ENCODE data around the gene MORF4L1. TPM values are rescaled to one million over a fixed set of nuclear protein-coding genes. Genes with fewer than 3 reads are reported as not detected.
A peak's percentile ranks its signal among the peaks of the same experiment; 100 is the strongest.

The MORF4L1 gene
- total RNA-seq, 4 donors from 2014 or later = 302 to 390 (median 316) TPM

- DNase-seq (ENCODE audit: low spot score) (no peak), ATAC-seq (ENCODE audit: low FRiP score) (no peak)
- TF ChIP-seq, protein P1, sequence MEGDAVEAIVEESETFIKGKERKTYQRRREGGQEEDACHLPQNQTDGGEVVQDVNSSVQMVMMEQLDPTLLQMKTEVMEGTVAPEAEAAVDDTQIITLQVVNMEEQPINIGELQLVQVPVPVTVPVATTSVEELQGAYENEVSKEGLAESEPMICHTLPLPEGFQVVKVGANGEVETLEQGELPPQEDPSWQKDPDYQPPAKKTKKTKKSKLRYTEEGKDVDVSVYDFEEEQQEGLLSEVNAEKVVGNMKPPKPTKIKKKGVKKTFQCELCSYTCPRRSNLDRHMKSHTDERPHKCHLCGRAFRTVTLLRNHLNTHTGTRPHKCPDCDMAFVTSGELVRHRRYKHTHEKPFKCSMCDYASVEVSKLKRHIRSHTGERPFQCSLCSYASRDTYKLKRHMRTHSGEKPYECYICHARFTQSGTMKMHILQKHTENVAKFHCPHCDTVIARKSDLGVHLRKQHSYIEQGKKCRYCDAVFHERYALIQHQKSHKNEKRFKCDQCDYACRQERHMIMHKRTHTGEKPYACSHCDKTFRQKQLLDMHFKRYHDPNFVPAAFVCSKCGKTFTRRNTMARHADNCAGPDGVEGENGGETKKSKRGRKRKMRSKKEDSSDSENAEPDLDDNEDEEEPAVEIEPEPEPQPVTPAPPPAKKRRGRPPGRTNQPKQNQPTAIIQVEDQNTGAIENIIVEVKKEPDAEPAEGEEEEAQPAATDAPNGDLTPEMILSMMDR (IDR thresholded peaks at IDR 0.05) = no peak
Observed at GRCh38 chr15:78878356-78878755, 5.7 kb downstream of the MORF4L1 start.

DNA sequence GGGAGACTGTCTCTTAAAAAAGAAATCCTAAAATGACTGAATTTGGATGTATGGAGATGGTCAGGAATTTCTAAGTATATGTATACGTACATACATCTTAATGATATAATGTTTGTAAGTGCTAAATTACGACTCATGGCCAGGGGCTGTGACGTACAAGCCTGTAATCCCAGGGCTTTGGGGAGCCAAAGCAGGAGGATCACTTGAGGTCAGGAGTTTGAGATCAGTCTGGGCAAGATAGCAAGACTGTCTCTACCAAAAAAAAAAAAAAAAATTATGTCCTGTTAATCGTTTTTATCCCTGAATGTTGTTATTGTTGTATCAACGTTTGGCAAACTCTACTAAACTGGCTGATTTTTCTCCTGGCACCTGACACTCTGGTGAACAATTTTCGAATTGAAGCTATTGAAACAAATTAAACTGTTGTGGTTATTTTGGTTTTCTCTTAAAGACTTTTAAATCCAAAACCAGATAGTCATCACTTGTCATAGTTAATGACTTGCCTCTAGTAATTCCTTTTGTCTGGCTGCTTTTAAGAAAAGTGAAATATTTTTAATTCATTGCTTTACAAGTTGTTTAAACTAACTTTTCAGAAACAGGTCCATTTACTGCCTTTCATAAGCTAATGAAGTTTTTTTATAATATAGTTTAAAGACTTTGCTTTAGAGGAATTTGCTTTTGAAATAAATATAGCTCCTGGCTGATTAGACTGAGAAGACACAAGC lies 7.0 kb downstream of the MORF4L1 start:
- ATAC-seq (ENCODE audit: low FRiP score) (no peak), DNase-seq (ENCODE audit: low spot score) (no peak)
- TF ChIP-seq, protein P1 (IDR thresholded peaks at IDR 0.05) = no peak

DNA sequence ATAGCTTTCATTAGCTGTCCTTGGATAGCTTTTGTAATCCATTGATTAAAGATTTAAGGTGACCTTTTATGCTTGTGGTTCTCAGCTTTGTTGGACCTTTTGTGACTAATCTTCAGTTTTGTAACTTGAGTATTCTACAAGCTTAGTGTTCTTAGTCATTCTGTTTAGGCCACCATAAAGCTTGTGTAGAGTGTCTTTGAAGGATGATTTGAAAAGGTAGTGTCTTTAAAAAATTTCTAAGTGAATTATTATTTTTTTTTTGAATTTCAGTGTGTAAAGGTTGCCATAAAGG lies 7.5 kb downstream of the MORF4L1 start:
- TF ChIP-seq, protein P1 (IDR thresholded peaks at IDR 0.05) = no peak
- ATAC-seq (ENCODE audit: low FRiP score) (peak; percentile 62), DNase-seq (ENCODE audit: low spot score) (no peak)

DNA sequence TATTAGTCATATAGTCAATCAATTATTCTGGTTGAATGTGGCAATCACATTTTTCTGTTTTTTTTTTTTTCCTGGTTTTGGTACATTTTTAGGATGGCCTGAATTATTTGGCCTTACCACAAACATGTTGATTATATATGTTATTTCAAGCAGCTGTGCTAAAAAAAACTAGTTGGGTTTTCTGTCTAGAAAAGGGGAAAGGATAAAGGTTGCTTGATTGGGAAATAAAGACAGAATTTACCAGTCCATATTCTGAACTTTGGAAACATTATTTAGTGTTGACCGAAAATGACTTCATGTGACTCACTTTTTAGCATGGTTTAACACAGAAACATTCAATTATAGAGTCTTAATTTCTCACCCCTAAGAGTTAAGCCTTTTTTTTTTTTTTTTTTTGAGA lies 8.1 kb downstream of the MORF4L1 start:
- TF ChIP-seq, protein P1 (IDR thresholded peaks at IDR 0.05) = no peak
- ATAC-seq (ENCODE audit: low FRiP score) = no peak
- no peak for DNase-seq (ENCODE audit: low spot score)

DNA sequence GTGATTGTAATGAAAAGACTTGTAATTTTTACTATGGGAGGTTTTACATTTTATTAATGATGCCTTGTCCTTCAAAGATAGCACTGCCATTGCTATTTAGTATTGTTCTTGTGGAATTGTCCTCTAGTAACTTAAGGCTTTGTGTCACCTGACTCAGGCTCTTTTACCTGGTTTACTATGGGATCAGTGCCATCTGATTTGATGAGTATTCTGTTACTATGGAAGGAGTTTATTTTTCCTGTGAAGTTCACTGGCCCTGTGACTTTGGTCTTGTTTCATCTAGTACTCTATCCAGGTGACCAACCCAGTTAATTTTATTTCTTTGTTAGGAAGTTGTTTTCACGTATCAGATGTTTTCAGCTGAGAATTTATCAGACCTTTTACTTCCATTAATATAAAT lies 9.0 kb downstream of the MORF4L1 start:
- TF ChIP-seq, protein P1 (IDR thresholded peaks at IDR 0.05) = no peak
- DNase-seq (ENCODE audit: low spot score) (no peak), ATAC-seq (ENCODE audit: low FRiP score) (no peak)

GRCh38 chr15:78889000-78889399 lies 16.3 kb downstream of the MORF4L1 start:
- no peak for ATAC-seq (ENCODE audit: low FRiP score)
- no peak for DNase-seq (ENCODE audit: low spot score)

DNA sequence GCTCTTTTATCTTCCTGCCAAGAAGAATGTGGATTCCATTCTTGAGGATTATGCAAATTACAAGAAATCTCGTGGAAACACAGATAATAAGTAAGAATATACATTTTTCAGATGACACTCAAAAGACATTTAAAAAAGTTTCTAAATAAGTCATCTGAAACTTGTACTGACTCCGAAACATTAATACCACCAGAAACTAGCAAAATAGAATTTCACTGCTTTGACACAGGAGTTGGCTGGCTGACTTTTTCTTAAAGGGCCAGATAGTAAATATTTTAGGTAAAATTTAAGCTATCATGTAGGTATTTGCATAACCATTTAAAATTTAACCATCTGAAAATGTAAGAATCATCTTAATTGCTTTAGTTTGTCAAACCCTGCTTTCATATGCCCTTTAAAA lies 20.8 kb downstream of the MORF4L1 start:
- TF ChIP-seq, protein P1 (IDR thresholded peaks at IDR 0.05) = no peak
- DNase-seq (ENCODE audit: low spot score) (no peak), ATAC-seq (ENCODE audit: low FRiP score) (no peak)

More at GRCh38 chr15:78889000-78889399, 16.3 kb downstream of the MORF4L1 start:
- TF ChIP-seq, protein P1 (IDR thresholded peaks at IDR 0.05) = no peak

Measured in omental fat pad (tissue), 4 donors.